ENCODE data around the gene LMNTD2.

Gene LMNTD2

DNA sequence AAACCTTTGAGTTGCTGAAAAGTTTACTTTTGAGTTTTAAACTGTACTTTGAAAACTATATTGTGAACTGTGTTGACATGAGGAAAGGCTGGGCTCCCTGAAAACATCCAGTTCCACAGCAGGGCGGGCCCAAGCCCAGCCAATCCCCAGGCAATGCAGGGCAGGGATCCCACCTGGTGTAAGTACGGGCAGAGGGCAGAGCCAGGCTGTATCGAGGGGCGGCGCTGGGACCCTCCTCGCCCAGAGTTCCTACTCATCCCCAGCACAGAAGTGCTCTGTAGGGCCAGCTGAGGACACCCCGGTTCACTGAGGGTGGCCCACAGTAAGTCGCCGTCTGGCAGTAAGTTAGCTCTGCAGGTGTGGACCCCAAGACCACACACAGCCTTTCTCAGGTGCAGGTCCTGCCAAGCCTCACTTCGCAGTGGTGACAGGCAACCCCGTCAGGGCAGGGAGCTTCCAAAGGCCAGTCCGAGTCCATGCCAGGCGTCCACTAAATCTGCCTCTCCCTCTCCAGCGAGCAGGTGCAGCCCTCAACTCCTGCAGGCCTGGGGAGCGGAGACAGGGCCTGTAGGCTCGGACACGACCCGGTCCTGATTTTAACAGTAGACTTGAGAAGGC is 6.6 kb upstream of the LMNTD2 start:
- Mint-ChIP-seq H3K4me3 (peak overlapping the region; percentile 86), H3K27me3 (ENCODE audit: low read depth, poor library complexity) (no peaks in the 10 kb centered on the region), H3K36me3 (ENCODE audit: low read depth) (no peaks in the 10 kb centered on the region), H3K27ac (no peak overlapping the region), H3K4me1 (peaks cover 28% of the 10 kb centered on the region), H3K9me3 (no peaks in the 10 kb centered on the region)
- no peak for DNase-seq
- no peak for TF ChIP-seq CTCF (IDR thresholded peaks at IDR 0.05)

DNA sequence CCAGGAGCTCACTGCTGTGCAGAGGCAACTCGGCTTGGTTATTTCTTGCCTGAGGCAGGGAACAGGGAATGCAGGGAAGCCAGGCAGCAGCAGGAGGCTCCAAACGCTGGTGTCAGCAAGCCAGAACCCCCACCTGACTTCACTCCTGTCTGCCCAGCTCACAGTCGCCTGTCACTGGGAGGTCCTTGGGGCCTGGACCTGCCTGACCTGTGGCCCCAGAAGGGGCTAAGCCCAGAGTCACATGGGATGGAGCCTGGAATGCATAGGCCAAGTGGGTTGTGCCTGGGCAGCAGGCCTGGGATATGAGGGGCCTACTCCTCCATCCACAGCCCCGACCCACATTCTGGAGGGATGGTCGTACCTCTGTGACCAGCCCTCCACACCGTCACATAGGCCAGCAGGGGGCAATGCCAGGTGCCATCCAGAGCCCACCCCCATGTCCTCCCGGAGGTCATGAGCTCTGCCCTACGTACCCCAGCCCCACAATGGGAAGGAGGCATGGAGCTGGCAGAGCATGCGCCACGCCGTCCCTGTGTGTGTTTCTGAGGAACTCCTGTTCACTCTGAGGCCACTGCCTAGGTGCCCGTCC is 5.5 kb upstream of the LMNTD2 start:
- Mint-ChIP-seq H3K27ac (no peak overlapping the region), H3K36me3 (ENCODE audit: low read depth) (no peaks in the 10 kb centered on the region), H3K4me3 (no peak overlapping the region), H3K9me3 (no peaks in the 10 kb centered on the region), H3K27me3 (ENCODE audit: low read depth, poor library complexity) (no peaks in the 10 kb centered on the region), H3K4me1 (peaks cover 20% of the 10 kb centered on the region)
- DNase-seq: no peak
- TF ChIP-seq CTCF (IDR thresholded peaks at IDR 0.05): no peak

GRCh38 chr11:563812-564578 is 3.5 kb upstream of the LMNTD2 start:
- Mint-ChIP-seq H3K27ac (no peak overlapping the region), H3K36me3 (ENCODE audit: low read depth) (no peaks in the 10 kb centered on the region), H3K4me1 (peaks cover 17% of the 10 kb centered on the region), H3K27me3 (ENCODE audit: low read depth, poor library complexity) (peaks cover 4% of the 10 kb centered on the region), H3K9me3 (no peaks in the 10 kb centered on the region), H3K4me3 (no peak overlapping the region)
- no peak for DNase-seq
- no peak for TF ChIP-seq CTCF (IDR thresholded peaks at IDR 0.05)

- Mint-ChIP-seq H3K27ac (no peak overlapping the region), H3K4me3 (no peak overlapping the region), H3K27me3 (ENCODE audit: low read depth, poor library complexity) (peaks cover 12% of the 10 kb centered on the region), H3K9me3 (no peaks in the 10 kb centered on the region), H3K36me3 (ENCODE audit: low read depth) (no peaks in the 10 kb centered on the region), H3K4me1 (peaks cover 17% of the 10 kb centered on the region)
- TF ChIP-seq CTCF (IDR thresholded peaks at IDR 0.05): no peak
- no peak for DNase-seq
Measured at GRCh38 chr11:563066-563811, 2.7 kb upstream of the LMNTD2 start.

- no peak overlapping the region for H3K27ac Mint-ChIP-seq
- TF ChIP-seq CTCF (IDR thresholded peaks at IDR 0.05): no peak
- no peak for DNase-seq
- peak overlapping the region; percentile 81 for H3K4me3 Mint-ChIP-seq
- no peaks in the 10 kb centered on the region for H3K9me3 Mint-ChIP-seq
- H3K4me1 Mint-ChIP-seq: peaks cover 14% of the 10 kb centered on the region
- no peaks in the 10 kb centered on the region for H3K36me3 Mint-ChIP-seq (ENCODE audit: low read depth)
- H3K27me3 Mint-ChIP-seq (ENCODE audit: low read depth, poor library complexity): peaks cover 22% of the 10 kb centered on the region
Measured at GRCh38 chr11:562046-562645, 1.6 kb upstream of the LMNTD2 start.
